Mammary epithelial cell (primary cell): ENCODE results near the gene ALDH16A1.
"Not testable (repeated sequence)": the region's sequence is repeated elsewhere in the genome, so short reads cannot be mapped to it uniquely, and the experiment has no call there.

Experiments used
- CTCF ChIP-seq, 2 donors: IDR thresholded peaks in 1 of 2; conservative IDR thresholded peaks in 1 of 2; 2 replicates each; pipeline ENCODE4 v1.5.1; 2011 to 2012; ENCODE audit warnings: inconsistent platforms in 2 of 2, low read length in 2 of 2, mild to moderate bottlenecking in 2 of 2, control low read depth in 1 of 2, low read depth in 1 of 2; ENCODE audit not compliant: insufficient read depth in 1 of 2; ENCODE audit errors: extremely low read depth in 1 of 2
- EZH2 ChIP-seq: IDR thresholded peaks from 2 replicates; pipeline ENCODE4 v1.6.1; 2012; ENCODE audit warnings: low read length, inconsistent platforms, borderline replicate concordance

- TF ChIP-seq CTCF (conservative IDR thresholded peaks at IDR 0.05 in 1 of 2, IDR thresholded peaks at IDR 0.05 in 1 of 2; ENCODE audit: extremely low read depth in 1 of 2, insufficient read depth in 1 of 2, low read depth in 1 of 2, low read length in 2 of 2); EZH2: not testable (repeated sequence)
Measured at GRCh38 chr19:49473501-49473867, 20.5 kb downstream of the ALDH16A1 start.
